ENCODE data around the gene CADPS2. TPM values are rescaled to one million over a fixed set of nuclear protein-coding genes. Genes with fewer than 3 reads are reported as not detected.

The CADPS2 gene
- total RNA-seq, 5 donors from 2014 or later (not counting 1 experiment from before 2014, with no cell fraction given), result 0.15 to 0.28 (median 0.16) TPM; not detected in 2

GRCh38 chr7:122706836-122707235, 179.4 kb downstream of the CADPS2 start:
- Histone ChIP-seq H3K27me3 (replicated peaks in 1 of 2; ENCODE audit: control insufficient read depth in 2 of 2, extremely low read depth in 1 of 2, insufficient read depth in 2 of 2, low read length in 1 of 2) (no peaks in the 10 kb centered on the region), H3K36me3 (ENCODE audit: control insufficient read depth in 2 of 2, extremely low read depth in 1 of 2, insufficient read depth in 1 of 2, low read length in 1 of 2) (no peaks in the 10 kb centered on the region), H3K27ac (ENCODE audit: low read length) (no peak overlapping the region), H3K4me3 (ENCODE audit: control insufficient read depth in 1 of 2, extremely low read depth in 1 of 2, low read length in 1 of 2) (no peak overlapping the region), H3K9me3 (no peaks in the 10 kb centered on the region), H3K4me1 (ENCODE audit: control insufficient read depth in 1 of 2, extremely low read depth in 1 of 2, insufficient read depth in 2 of 2, low read length in 2 of 2) (no peaks in the 10 kb centered on the region)
- WGBS (ENCODE audit: insufficient coverage), result no CpG with 5 or more reads among the region's 2 CpGs
- CTCF ChIA-PET, result no interaction called here
- ATAC-seq (replicated peaks in 1 of 4) (no peak), DNase-seq (no peak)
- POLR2A ChIA-PET, result no interaction called here
- Mint-ChIP-seq H3K9me3 (peaks cover 8 to 20% (median 15%) of the 10 kb centered on the region in 3 donors), H3K27me3 (no peaks in the 10 kb centered on the region), H3K36me3 (no peaks in the 10 kb centered on the region), H3K27ac (no peak overlapping the region), H3K4me3 (no peak overlapping the region), H3K4me1 (no peaks in the 10 kb centered on the region)

GRCh38 chr7:122702872-122703510, 183.3 kb downstream of the CADPS2 start, which contains the start of gene RNF148:
TSS of gene RNF148 (minus strand) at chr7:122702922. CDS start at chr7:122702750, 172 bp downstream.
- Mint-ChIP-seq H3K9me3 (peaks cover 9 to 29% (median 20%) of the 10 kb centered on the region in 3 donors), H3K4me1 (no peaks in the 10 kb centered on the region), H3K27me3 (no peaks in the 10 kb centered on the region), H3K4me3 (no peak within 1 kb of the TSS), H3K27ac (no peak within 1 kb of the TSS), H3K36me3 (no peaks in the 10 kb centered on the region)
- CTCF ChIA-PET, result interaction anchor here in 1 of 2 donors (0.5 kb wide), 1 partner anchor 129 kb away, joined by 4 read pairs; no protein-coding TSS in a partner anchor
- Histone ChIP-seq H3K4me3 (ENCODE audit: control insufficient read depth in 1 of 2, extremely low read depth in 1 of 2, low read length in 1 of 2) (no peak within 1 kb of the TSS), H3K4me1 (ENCODE audit: control insufficient read depth in 1 of 2, extremely low read depth in 1 of 2, insufficient read depth in 2 of 2, low read length in 2 of 2) (no peaks in the 10 kb centered on the region), H3K9me3 (no peaks in the 10 kb centered on the region), H3K36me3 (ENCODE audit: control insufficient read depth in 2 of 2, extremely low read depth in 1 of 2, insufficient read depth in 1 of 2, low read length in 1 of 2) (no peaks in the 10 kb centered on the region), H3K27ac (ENCODE audit: low read length) (no peak within 1 kb of the TSS), H3K27me3 (replicated peaks in 1 of 2; ENCODE audit: control insufficient read depth in 2 of 2, extremely low read depth in 1 of 2, insufficient read depth in 2 of 2, low read length in 1 of 2) (no peaks in the 10 kb centered on the region)
- no CpG with 5 or more reads among the region's 1 CpG for WGBS (ENCODE audit: insufficient coverage)
- ATAC-seq (replicated peaks in 1 of 4) (no peak), DNase-seq (no peak)
- POLR2A ChIA-PET, result no interaction called here

GRCh38 chr7:122699017-122699416, 187.2 kb downstream of the CADPS2 start, which contains the start of gene RNF133:
TSS of gene RNF133 (minus strand) at chr7:122699117. CDS start at chr7:122698918, 199 bp downstream.
- H3K27ac ChIP-seq (ENCODE audit: low read length), result no peak within 1 kb of the TSS
- no peaks in the 10 kb centered on the region for H3K27me3 ChIP-seq (replicated peaks in 1 of 2; ENCODE audit: control insufficient read depth in 2 of 2, extremely low read depth in 1 of 2, insufficient read depth in 2 of 2, low read length in 1 of 2)
- Mint-ChIP-seq H3K4me3 (no peak within 1 kb of the TSS), H3K4me1 (no peaks in the 10 kb centered on the region), H3K9me3 (peaks cover 9 to 32% (median 20%) of the 10 kb centered on the region in 3 donors), H3K27me3 (no peaks in the 10 kb centered on the region), H3K36me3 (no peaks in the 10 kb centered on the region), H3K27ac (no peak within 1 kb of the TSS)
- H3K9me3 ChIP-seq, result no peaks in the 10 kb centered on the region
- CTCF ChIA-PET, result no interaction called here
- DNase-seq, result no peak
- no peak for ATAC-seq (replicated peaks in 1 of 4)
- POLR2A ChIA-PET, result no interaction called here
- H3K4me1 ChIP-seq (ENCODE audit: control insufficient read depth in 1 of 2, extremely low read depth in 1 of 2, insufficient read depth in 2 of 2, low read length in 2 of 2), result no peaks in the 10 kb centered on the region
- H3K4me3 ChIP-seq (ENCODE audit: control insufficient read depth in 1 of 2, extremely low read depth in 1 of 2, low read length in 1 of 2), result no peak within 1 kb of the TSS
- H3K36me3 ChIP-seq (ENCODE audit: control insufficient read depth in 2 of 2, extremely low read depth in 1 of 2, insufficient read depth in 1 of 2, low read length in 1 of 2), result no peaks in the 10 kb centered on the region

DNA sequence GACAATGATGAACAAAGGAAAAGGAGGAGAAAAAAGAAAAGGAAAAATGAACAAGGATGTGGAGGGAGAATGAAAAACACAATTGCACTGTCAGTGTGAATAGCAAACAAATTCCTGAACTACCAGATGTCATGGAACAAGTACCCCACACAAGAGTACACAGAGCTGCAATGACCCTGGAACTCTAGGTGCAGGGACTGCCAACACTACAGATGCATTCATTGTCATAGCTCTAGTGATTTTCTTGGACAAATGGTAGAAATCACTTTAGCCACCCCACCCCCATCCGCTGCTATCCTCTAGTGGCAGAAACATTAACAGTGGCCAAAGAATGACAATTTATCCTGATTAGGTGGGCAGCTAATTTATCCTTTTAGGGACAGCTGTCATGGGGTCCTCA, 190.4 kb downstream of the CADPS2 start:
- Mint-ChIP-seq H3K4me1 (no peaks in the 10 kb centered on the region), H3K27ac (no peak overlapping the region), H3K36me3 (no peaks in the 10 kb centered on the region), H3K9me3 (peaks cover 6 to 39% (median 19%) of the 10 kb centered on the region in 3 donors), H3K4me3 (no peak overlapping the region), H3K27me3 (no peaks in the 10 kb centered on the region)
- ChIA-PET POLR2A (no interaction called here), CTCF (no interaction called here)
- Histone ChIP-seq H3K4me3 (ENCODE audit: control insufficient read depth in 1 of 2, extremely low read depth in 1 of 2, low read length in 1 of 2) (no peak overlapping the region), H3K27me3 (replicated peaks in 1 of 2; ENCODE audit: control insufficient read depth in 2 of 2, extremely low read depth in 1 of 2, insufficient read depth in 2 of 2, low read length in 1 of 2) (no peaks in the 10 kb centered on the region), H3K4me1 (ENCODE audit: control insufficient read depth in 1 of 2, extremely low read depth in 1 of 2, insufficient read depth in 2 of 2, low read length in 2 of 2) (no peaks in the 10 kb centered on the region), H3K9me3 (peaks cover 2% of the 10 kb centered on the region), H3K36me3 (ENCODE audit: control insufficient read depth in 2 of 2, extremely low read depth in 1 of 2, insufficient read depth in 1 of 2, low read length in 1 of 2) (no peaks in the 10 kb centered on the region), H3K27ac (ENCODE audit: low read length) (no peak overlapping the region)
- WGBS (ENCODE audit: insufficient coverage), result no CpG with 5 or more reads among the region's 1 CpG
- no peak for ATAC-seq (replicated peaks in 1 of 4)
- DNase-seq, result no peak

DNA sequence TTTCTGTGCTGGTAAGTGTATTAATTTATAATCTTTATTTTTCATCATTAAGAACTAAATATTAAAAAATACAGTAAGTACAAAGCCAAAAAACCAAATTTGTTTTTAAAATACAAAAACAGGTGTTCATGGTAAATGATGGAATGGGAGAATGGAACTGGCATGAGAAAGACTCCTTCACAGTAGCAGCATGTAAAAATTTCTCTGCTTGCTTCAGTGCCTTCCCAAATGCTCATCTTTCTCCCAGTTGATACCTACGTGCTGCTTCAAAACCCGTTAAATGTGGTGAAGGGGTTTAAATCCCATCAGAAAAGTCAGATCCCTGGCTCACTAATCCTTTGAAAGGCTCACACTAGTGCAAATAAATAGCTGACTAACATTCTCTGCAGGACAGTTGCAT, 191.6 kb downstream of the CADPS2 start:
- H3K27ac ChIP-seq (ENCODE audit: low read length), result no peak overlapping the region
- Mint-ChIP-seq H3K27me3 (no peaks in the 10 kb centered on the region), H3K27ac (no peak overlapping the region), H3K9me3 (peaks cover 6 to 35% (median 15%) of the 10 kb centered on the region in 3 donors), H3K36me3 (no peaks in the 10 kb centered on the region), H3K4me1 (no peaks in the 10 kb centered on the region), H3K4me3 (no peak overlapping the region)
- CTCF ChIA-PET, result no interaction called here
- H3K4me3 ChIP-seq (ENCODE audit: control insufficient read depth in 1 of 2, extremely low read depth in 1 of 2, low read length in 1 of 2), result no peak overlapping the region
- no CpG with 5 or more reads among the region's 2 CpGs for WGBS (ENCODE audit: insufficient coverage)
- DNase-seq (no peak), ATAC-seq (replicated peaks in 1 of 4) (no peak)
- H3K27me3 ChIP-seq (replicated peaks in 1 of 2; ENCODE audit: control insufficient read depth in 2 of 2, extremely low read depth in 1 of 2, insufficient read depth in 2 of 2, low read length in 1 of 2), result no peaks in the 10 kb centered on the region
- H3K9me3 ChIP-seq, result peaks cover 2% of the 10 kb centered on the region
- no peaks in the 10 kb centered on the region for H3K4me1 ChIP-seq (ENCODE audit: control insufficient read depth in 1 of 2, extremely low read depth in 1 of 2, insufficient read depth in 2 of 2, low read length in 2 of 2)
- H3K36me3 ChIP-seq (ENCODE audit: control insufficient read depth in 2 of 2, extremely low read depth in 1 of 2, insufficient read depth in 1 of 2, low read length in 1 of 2), result no peaks in the 10 kb centered on the region
- POLR2A ChIA-PET, result no interaction called here

DNA sequence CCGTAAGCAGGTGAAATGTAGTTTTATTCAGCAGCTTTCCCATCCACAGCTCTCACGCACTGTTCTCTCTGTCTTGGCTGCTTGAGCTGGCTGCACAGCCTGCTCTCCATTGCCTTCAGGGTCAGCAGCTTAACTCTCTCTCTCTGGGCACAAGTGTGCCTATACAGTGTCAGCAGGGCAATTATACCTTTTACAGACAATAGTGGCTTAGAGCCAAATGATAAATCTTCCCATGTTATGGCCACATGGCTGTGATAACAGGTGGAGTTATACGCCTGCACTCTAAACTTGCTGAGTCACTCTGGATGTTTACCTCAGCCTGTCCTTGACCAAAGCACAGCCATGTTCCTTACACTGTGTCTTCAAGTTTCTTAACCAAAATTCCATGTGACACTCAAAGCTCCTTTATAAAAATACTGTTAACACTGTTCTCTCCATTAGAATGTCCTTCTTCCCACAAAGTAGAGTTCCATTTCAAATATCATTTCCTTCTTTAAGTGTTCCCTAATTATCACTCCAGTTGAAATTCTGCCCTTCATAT, 193.4 kb downstream of the CADPS2 start:
- no peak overlapping the region for H3K27ac Mint-ChIP-seq
- WGBS (ENCODE audit: insufficient coverage), result 94% methylated on average over 3 of the region's 3 CpGs
- H3K36me3 Mint-ChIP-seq, result no peaks in the 10 kb centered on the region
- H3K4me1 ChIP-seq (ENCODE audit: control insufficient read depth in 1 of 2, extremely low read depth in 1 of 2, insufficient read depth in 2 of 2, low read length in 2 of 2), result no peaks in the 10 kb centered on the region
- peaks cover 6 to 22% (median 11%) of the 10 kb centered on the region in 3 donors for H3K9me3 Mint-ChIP-seq
- no peaks in the 10 kb centered on the region for H3K27me3 ChIP-seq (replicated peaks in 1 of 2; ENCODE audit: control insufficient read depth in 2 of 2, extremely low read depth in 1 of 2, insufficient read depth in 2 of 2, low read length in 1 of 2)
- ChIA-PET POLR2A (no interaction called here), CTCF (no interaction called here)
- H3K9me3 ChIP-seq, result peaks cover 2% of the 10 kb centered on the region
- no peak overlapping the region for H3K27ac ChIP-seq (ENCODE audit: low read length)
- no peak overlapping the region for H3K4me3 Mint-ChIP-seq
- H3K36me3 ChIP-seq (ENCODE audit: control insufficient read depth in 2 of 2, extremely low read depth in 1 of 2, insufficient read depth in 1 of 2, low read length in 1 of 2), result no peaks in the 10 kb centered on the region
- ATAC-seq (replicated peaks in 1 of 4) (no peak), DNase-seq (no peak)
- H3K4me1 Mint-ChIP-seq, result no peaks in the 10 kb centered on the region
- H3K27me3 Mint-ChIP-seq, result no peaks in the 10 kb centered on the region
- no peak overlapping the region for H3K4me3 ChIP-seq (ENCODE audit: control insufficient read depth in 1 of 2, extremely low read depth in 1 of 2, low read length in 1 of 2)

Measured in T-cell (primary cell).